Fibroblast of the conjunctiva (primary cell): ENCODE measurements around the gene PHIP.
"Not testable (repeated sequence)": the region's sequence is repeated elsewhere in the genome, so short reads cannot be mapped to it uniquely, and the experiment has no call there.

Source experiments
- DNase-seq: peaks from one replicate; pipeline ENCODE4 v3.0.0-alpha.2; 2010; ENCODE audit warnings: low read depth

The PHIP gene

GRCh38 chr6:79078075-79078969 is at the start of gene PHIP:
Gene PHIP, minus strand, starts transcription at chr6:79078254. Its CDS starts 186 bp downstream, at chr6:79078068.
- DNase-seq: peak; percentile 88

- DNase-seq: no peak
Observed at GRCh38 chr6:79127660-79128059, 49.6 kb upstream of the PHIP start.

- DNase-seq: no peak
Observed at GRCh38 chr6:79119217-79119616, 41.2 kb upstream of the PHIP start.

GRCh38 chr6:79117752-79118151 is 39.7 kb upstream of the PHIP start:
- no peak for DNase-seq

- no peak for DNase-seq
Observed at GRCh38 chr6:79115553-79116182, 37.6 kb upstream of the PHIP start.

- DNase-seq: no peak
Observed at GRCh38 chr6:79111549-79111948, 33.5 kb upstream of the PHIP start.

- DNase-seq: no peak
Observed at GRCh38 chr6:79101164-79101563, 23.1 kb upstream of the PHIP start.

- DNase-seq: no peak
Observed at GRCh38 chr6:79100304-79100703, 22.2 kb upstream of the PHIP start.

- DNase-seq: no peak
Observed at GRCh38 chr6:79094938-79095337, 16.9 kb upstream of the PHIP start.

GRCh38 chr6:79091801-79092200 is 13.7 kb upstream of the PHIP start:
- DNase-seq: not testable (repeated sequence)

- no peak for DNase-seq
Observed at GRCh38 chr6:79089552-79090404, 11.7 kb upstream of the PHIP start.

- no peak for DNase-seq
Observed at GRCh38 chr6:79084693-79085092, 6.6 kb upstream of the PHIP start.

GRCh38 chr6:79082304-79082703 is 4.2 kb upstream of the PHIP start:
- no peak for DNase-seq

GRCh38 chr6:79081663-79082062 is 3.6 kb upstream of the PHIP start:
- no peak for DNase-seq

- no peak for DNase-seq
Observed at GRCh38 chr6:79079561-79080041, 1.5 kb upstream of the PHIP start.

- DNase-seq: no peak
Observed at GRCh38 chr6:79077715-79078074, 359 bp downstream of the PHIP start.

- DNase-seq: peak; percentile 88
Observed at GRCh38 chr6:79076782-79077641, 1.0 kb downstream of the PHIP start.

GRCh38 chr6:79076160-79076559 is 1.9 kb downstream of the PHIP start:
- no peak for DNase-seq

GRCh38 chr6:79073888-79074287 is 4.2 kb downstream of the PHIP start:
- DNase-seq: no peak

GRCh38 chr6:79072640-79073181 is 5.3 kb downstream of the PHIP start:
- DNase-seq: no peak

GRCh38 chr6:79071547-79071946 is 6.5 kb downstream of the PHIP start:
- no peak for DNase-seq
